GM23338 (cell line): ENCODE results near the gene SESN1. TPM values are rescaled to one million over a fixed set of nuclear protein-coding genes. Genes with fewer than 3 reads are reported as not detected.

Experiments
- polyA plus RNA-seq: library from polyadenylated mRNA; unstranded; fragments of >200 nt; fragmentation: Nextera tagmentation; extraction: Ambion mirVana; gene quantifications from 2 replicates; pipeline ENCODE4 v1.2.1, GENCODE V29; 2016
- small RNA-seq: library from RNA; depleted of rRNA; stranded (forward); fragments of <200 nt; gene quantifications from one replicate; pipeline ENCODE3, GENCODE V24; 2014; ENCODE audit warnings: low replicate concordance
- total RNA-seq: library from RNA; depleted of rRNA; stranded (reverse); fragments of >200 nt; shearing (Covaris generic); gene quantifications from 2 replicates; pipeline ENCODE4 v1.2.3, GENCODE V29; 2014; rRNA removed

The SESN1 gene
- total and polyA plus RNA-seq, 2 experiments from 2014 or later: 26.2 to 36.4 TPM

Small RNA genes within 50 kb of the gene (small RNA-seq; reads per million reads assigned to genes)
- not detected for gene RNU6-653P

Other genes with a start within 250 kb of the SESN1 start
- gene ARMC2, start 246.4 kb downstream of the SESN1 start, total RNA-seq: 2.7 and 4.0 TPM in 2 replicates
- gene ARMC2, start 246.4 kb downstream of the SESN1 start, polyA plus RNA-seq: 3.0 and 4.4 TPM in 2 replicates
- gene CEP57L1, start 661 bp upstream of the SESN1 start, total RNA-seq: 11.3 and 17.1 TPM in 2 replicates
- gene CEP57L1, start 661 bp upstream of the SESN1 start, polyA plus RNA-seq: 18.7 and 20.2 TPM in 2 replicates